ENCODE measurements around the gene ZMYM4. TPM values are rescaled to one million over a fixed set of nuclear protein-coding genes. Genes with fewer than 3 reads are reported as not detected.

Gene ZMYM4
- polyA plus RNA-seq, 1 experiment, result 58.3 TPM

DNA sequence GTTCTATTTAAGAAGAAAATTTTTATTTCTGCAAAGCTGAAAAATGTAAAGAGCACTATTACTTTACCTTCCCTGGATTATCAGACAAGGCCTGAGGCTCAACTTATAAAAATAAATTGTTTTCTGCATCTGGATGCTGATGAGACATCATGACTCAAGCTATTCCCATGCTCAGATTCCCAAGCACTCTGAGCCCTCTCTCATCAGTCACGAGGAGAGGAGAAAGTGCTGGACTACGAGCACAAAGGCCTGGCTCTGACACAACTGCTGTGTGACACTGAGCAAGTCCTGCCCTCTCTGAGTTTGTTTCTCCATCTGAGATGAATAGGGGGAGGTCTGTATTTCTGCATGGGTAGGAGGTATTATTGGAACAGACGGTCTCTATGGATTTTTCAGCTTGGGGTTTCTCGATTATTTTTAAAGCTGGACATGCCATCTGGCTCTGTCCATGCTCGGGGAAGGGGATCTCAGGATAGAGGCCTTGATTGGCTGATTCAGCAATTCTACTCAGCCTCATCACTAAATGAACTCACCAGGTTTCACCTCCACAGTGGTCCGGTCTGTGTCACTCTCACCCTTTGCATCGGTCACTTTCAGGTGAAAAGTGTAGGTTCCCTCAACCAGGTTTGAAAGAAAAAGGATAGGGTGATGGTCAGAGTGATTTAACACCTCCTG is 181.0 kb downstream of the ZMYM4 start:
- peak; percentile 95 for DNase-seq (ENCODE audit: low read depth, low spot score)
- H3K27me3 ChIP-seq (ENCODE audit: control insufficient read depth, insufficient read depth, low read length), result no peaks in the 10 kb centered on the region
- TF ChIP-seq, protein P1, sequence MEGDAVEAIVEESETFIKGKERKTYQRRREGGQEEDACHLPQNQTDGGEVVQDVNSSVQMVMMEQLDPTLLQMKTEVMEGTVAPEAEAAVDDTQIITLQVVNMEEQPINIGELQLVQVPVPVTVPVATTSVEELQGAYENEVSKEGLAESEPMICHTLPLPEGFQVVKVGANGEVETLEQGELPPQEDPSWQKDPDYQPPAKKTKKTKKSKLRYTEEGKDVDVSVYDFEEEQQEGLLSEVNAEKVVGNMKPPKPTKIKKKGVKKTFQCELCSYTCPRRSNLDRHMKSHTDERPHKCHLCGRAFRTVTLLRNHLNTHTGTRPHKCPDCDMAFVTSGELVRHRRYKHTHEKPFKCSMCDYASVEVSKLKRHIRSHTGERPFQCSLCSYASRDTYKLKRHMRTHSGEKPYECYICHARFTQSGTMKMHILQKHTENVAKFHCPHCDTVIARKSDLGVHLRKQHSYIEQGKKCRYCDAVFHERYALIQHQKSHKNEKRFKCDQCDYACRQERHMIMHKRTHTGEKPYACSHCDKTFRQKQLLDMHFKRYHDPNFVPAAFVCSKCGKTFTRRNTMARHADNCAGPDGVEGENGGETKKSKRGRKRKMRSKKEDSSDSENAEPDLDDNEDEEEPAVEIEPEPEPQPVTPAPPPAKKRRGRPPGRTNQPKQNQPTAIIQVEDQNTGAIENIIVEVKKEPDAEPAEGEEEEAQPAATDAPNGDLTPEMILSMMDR (IDR thresholded peaks at IDR 0.05; ENCODE audit: low read depth, low read length), result no peak
- H3K4me3 ChIP-seq (ENCODE audit: low read depth, low read length), result no peak overlapping the region
- POLR2A ChIA-PET, result interaction anchor here (0.6 to 1.5 kb wide), 4 partner anchors 35 to 341 kb away, joined by 3 to 6 read pairs (median 4); partner anchors contain the start of genes KIAA0319L and NCDN
- H3K9me3 ChIP-seq (ENCODE audit: control insufficient read depth, insufficient read depth, low read length), result no peaks in the 10 kb centered on the region
- CTCF ChIA-PET, result interaction anchor here (0.5 to 9.6 kb wide), 12 partner anchors 30 to 325 kb away, joined by 3 to 220 read pairs (median 12); no protein-coding TSS in a partner anchor
- peak overlapping the region; percentile 93 for H3K27ac ChIP-seq (ENCODE audit: low read depth, low read length)

DNA sequence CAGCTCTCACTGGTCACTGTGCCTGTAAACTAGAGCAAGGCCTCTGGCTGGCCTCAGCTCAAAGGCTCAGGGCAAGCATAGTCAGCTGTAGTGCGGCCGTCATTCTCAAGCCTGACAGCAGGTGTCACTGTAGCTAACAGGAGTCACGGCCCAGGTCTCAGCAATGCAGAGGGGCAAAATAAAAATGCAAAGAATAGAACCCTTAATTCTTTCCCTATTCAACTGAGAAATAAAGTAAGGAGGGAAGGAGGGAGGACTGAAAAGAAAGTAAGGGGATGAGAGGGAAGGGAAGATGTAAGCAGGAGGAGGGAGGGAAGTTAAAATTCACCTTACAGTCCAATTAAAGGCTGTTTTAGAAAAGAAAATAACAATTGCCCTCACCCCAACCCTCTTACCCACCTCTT is 182.6 kb downstream of the ZMYM4 start:
- Histone ChIP-seq H3K27me3 (ENCODE audit: control insufficient read depth, insufficient read depth, low read length) (no peaks in the 10 kb centered on the region), H3K4me3 (ENCODE audit: low read depth, low read length) (no peak overlapping the region), H3K9me3 (ENCODE audit: control insufficient read depth, insufficient read depth, low read length) (no peaks in the 10 kb centered on the region), H3K27ac (ENCODE audit: low read depth, low read length) (peak overlapping the region; percentile 87)
- peak; percentile 51 for DNase-seq (ENCODE audit: low read depth, low spot score)
- POLR2A ChIA-PET, result interaction anchor here (0.6 to 1.7 kb wide), 4 partner anchors 81 to 147 kb away, joined by 3 to 12 read pairs (median 6); partner anchors contain the start of genes KIAA0319L and NCDN
- CTCF ChIA-PET, result interaction anchor here (0.5 to 9.6 kb wide), 46 partner anchors 8 to 352 kb away, joined by 3 to 220 read pairs (median 6); partner anchors contain the start of genes CLSPN, KIAA0319L and NCDN
- TF ChIP-seq, protein P1 (IDR thresholded peaks at IDR 0.05; ENCODE audit: low read depth, low read length), result peak; percentile 89

DNA sequence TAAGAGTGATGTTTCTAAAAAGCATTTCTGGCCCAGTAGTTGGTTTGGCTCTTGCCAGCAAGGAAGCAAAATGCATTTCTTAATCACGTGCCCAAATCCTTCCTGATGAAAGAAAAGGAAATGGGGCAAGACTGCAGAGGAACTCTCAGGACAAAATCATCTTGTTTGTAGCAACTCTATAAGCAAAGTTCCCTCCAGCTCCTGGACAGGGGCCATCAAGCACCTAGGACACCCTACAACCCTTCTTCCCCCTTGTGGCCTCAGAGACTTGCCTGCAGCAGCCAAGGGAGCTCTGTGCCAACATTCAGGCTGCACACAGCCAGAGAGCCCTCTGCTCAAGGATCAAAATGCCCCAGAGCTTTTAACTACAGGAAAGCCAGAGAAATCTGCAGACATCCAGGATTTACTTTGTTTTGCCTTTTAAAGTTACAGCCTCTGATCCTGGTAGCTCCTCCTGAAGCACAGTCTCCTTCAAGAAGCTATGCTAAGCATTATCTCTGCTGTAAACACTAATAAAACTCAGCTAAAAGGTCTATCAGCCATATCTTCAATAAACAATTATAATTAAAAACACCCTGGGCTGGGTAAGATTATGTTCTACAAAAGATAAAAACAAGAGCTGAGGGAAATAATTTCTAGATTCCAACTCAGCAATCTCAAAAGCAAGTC is 183.7 kb downstream of the ZMYM4 start:
- DNase-seq (ENCODE audit: low read depth, low spot score), result peak; percentile 32
- Histone ChIP-seq H3K27me3 (ENCODE audit: control insufficient read depth, insufficient read depth, low read length) (no peaks in the 10 kb centered on the region), H3K9me3 (ENCODE audit: control insufficient read depth, insufficient read depth, low read length) (no peaks in the 10 kb centered on the region), H3K4me3 (ENCODE audit: low read depth, low read length) (no peak overlapping the region), H3K27ac (ENCODE audit: low read depth, low read length) (peak overlapping the region; percentile 87)
- TF ChIP-seq, protein P1 (IDR thresholded peaks at IDR 0.05; ENCODE audit: low read depth, low read length), result peak; percentile 16; the same call in 1 of the 2 replicates
- ChIA-PET POLR2A (interaction anchor here (1.5 kb wide), 1 partner anchor 105 kb away, joined by 10 read pairs; the partner anchor contains the start of genes KIAA0319L and NCDN), CTCF (interaction anchor here (0.6 to 9.6 kb wide), 26 partner anchors 10 to 323 kb away, joined by 3 to 220 read pairs (median 10); partner anchors contain the start of genes CLSPN, KIAA0319L, NCDN and TFAP2E)

DNA sequence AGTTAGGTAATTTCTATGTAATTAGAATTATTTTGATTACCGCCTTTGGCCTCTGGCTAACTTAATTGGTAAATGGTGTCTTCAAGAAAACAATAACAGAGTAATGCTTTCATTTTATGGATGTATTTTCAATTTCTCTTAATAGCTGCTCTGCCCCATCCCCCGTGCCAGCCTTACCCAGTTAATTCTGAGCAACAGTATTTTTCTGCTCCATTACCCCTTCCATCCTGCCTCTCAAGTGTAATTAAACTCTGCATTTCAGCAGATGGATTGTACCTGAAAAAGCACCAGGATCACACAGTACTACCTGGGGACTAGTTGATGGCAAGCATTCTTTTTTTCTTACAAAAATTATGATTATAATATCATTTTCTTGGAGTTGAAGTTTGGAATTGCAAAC is 184.5 kb downstream of the ZMYM4 start:
- Histone ChIP-seq H3K4me3 (ENCODE audit: low read depth, low read length) (no peak overlapping the region), H3K27ac (ENCODE audit: low read depth, low read length) (no peak overlapping the region), H3K27me3 (ENCODE audit: control insufficient read depth, insufficient read depth, low read length) (no peaks in the 10 kb centered on the region), H3K9me3 (ENCODE audit: control insufficient read depth, insufficient read depth, low read length) (no peaks in the 10 kb centered on the region)
- CTCF ChIA-PET, result interaction anchor here (0.6 to 9.6 kb wide), 13 partner anchors 14 to 327 kb away, joined by 3 to 220 read pairs (median 24); partner anchors contain the start of genes KIAA0319L, NCDN and TFAP2E
- no peak for DNase-seq (ENCODE audit: low read depth, low spot score)
- TF ChIP-seq, protein P1 (IDR thresholded peaks at IDR 0.05; ENCODE audit: low read depth, low read length), result no peak
- POLR2A ChIA-PET, result interaction anchor here (1.5 kb wide), 1 partner anchor 104 kb away, joined by 10 read pairs; the partner anchor contains the start of genes KIAA0319L and NCDN
